ENCODE data around the gene SLC22A2.

The SLC22A2 gene

DNA sequence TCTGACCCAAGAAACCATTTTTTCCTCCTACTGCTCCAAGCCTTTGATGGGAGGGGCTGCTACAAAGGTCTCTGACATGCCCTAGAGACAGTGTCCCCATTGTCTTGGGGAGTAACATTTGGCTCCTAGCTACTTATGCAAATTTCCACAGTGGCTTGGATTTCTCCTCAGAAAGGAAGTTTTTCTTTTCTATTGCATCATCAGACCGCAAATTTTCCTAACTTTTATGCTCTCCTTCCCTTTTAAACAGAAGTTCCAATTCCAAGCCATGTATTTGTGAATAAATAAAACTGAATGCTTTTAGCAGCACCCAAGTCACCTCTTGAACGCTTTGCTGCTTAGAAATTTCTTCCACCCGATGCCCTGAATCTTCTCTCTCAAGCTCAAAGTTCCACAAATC is 51.0 kb downstream of the SLC22A2 start:
- H3K4me3 ChIP-seq (ENCODE audit: low read length in 2 of 2) = no peak overlapping the region
- H3K4me1 ChIP-seq (ENCODE audit: control insufficient read depth, insufficient read depth, low read length) = no peaks in the 10 kb centered on the region
- H3K36me3 ChIP-seq (ENCODE audit: control insufficient read depth in 2 of 2, insufficient read depth in 2 of 2, low read length in 2 of 2) = no peaks in the 10 kb centered on the region
- no peak overlapping the region for H3K27ac ChIP-seq (ENCODE audit: low read length)
- no peaks in the 10 kb centered on the region for H3K27me3 ChIP-seq (ENCODE audit: control insufficient read depth in 1 of 2, insufficient read depth in 2 of 2, low read length in 2 of 2)
- no peaks in the 10 kb centered on the region for H3K9me3 ChIP-seq (ENCODE audit: control insufficient read depth in 2 of 2, low read length in 2 of 2)
- no peak overlapping the region for H3K9ac ChIP-seq (ENCODE audit: low read length in 2 of 2)

DNA sequence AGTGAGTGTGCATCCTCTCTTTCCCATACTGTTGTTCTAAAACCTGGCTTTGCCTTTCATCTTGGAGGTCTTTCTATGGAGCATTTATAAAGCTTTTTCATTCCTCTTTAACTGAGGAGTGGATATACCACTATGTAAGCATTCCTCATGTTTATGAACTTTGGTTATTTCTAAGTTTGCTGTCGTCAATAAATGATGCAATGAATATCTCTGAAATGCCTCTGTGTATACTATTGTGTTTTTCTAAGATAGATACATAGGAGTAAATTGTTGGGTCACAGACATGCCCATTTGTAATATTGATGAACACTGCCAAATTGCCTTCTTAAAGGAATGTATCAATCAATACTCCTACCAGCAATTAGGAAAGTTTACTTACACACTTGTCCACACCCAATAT is 53.9 kb downstream of the SLC22A2 start:
- Histone ChIP-seq H3K9ac (ENCODE audit: low read length in 2 of 2) (no peak overlapping the region), H3K36me3 (ENCODE audit: control insufficient read depth in 2 of 2, insufficient read depth in 2 of 2, low read length in 2 of 2) (no peaks in the 10 kb centered on the region), H3K9me3 (ENCODE audit: control insufficient read depth in 2 of 2, low read length in 2 of 2) (no peaks in the 10 kb centered on the region), H3K4me1 (ENCODE audit: control insufficient read depth, insufficient read depth, low read length) (no peaks in the 10 kb centered on the region), H3K4me3 (ENCODE audit: low read length in 2 of 2) (no peak overlapping the region), H3K27me3 (ENCODE audit: control insufficient read depth in 1 of 2, insufficient read depth in 2 of 2, low read length in 2 of 2) (no peaks in the 10 kb centered on the region), H3K27ac (ENCODE audit: low read length) (no peak overlapping the region)

DNA sequence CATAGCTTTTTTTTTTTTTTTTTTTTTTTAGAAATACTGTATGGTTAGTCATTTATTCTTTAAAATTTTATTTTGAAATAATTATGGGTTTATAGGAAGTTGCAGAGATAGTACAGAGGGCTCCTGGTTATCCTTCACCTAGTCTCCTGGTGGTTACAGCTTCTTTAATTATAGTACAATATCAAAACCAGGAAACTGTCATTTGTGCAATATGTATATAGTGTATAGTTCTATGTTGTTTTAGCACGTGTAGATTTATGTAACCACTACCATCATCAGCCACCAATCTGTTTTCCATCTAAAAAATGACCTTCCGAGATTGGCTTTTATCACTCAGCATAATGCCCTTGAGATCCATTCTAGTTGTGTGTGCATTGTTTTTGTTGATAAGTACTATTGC is 54.7 kb downstream of the SLC22A2 start:
- H3K4me3 ChIP-seq (ENCODE audit: low read length in 2 of 2) = no peak overlapping the region
- H3K27me3 ChIP-seq (ENCODE audit: control insufficient read depth in 1 of 2, insufficient read depth in 2 of 2, low read length in 2 of 2) = no peaks in the 10 kb centered on the region
- no peak overlapping the region for H3K9ac ChIP-seq (ENCODE audit: low read length in 2 of 2)
- H3K27ac ChIP-seq (ENCODE audit: low read length) = no peak overlapping the region
- H3K4me1 ChIP-seq (ENCODE audit: control insufficient read depth, insufficient read depth, low read length) = no peaks in the 10 kb centered on the region
- no peaks in the 10 kb centered on the region for H3K9me3 ChIP-seq (ENCODE audit: control insufficient read depth in 2 of 2, low read length in 2 of 2)
- H3K36me3 ChIP-seq (ENCODE audit: control insufficient read depth in 2 of 2, insufficient read depth in 2 of 2, low read length in 2 of 2) = no peaks in the 10 kb centered on the region

DNA sequence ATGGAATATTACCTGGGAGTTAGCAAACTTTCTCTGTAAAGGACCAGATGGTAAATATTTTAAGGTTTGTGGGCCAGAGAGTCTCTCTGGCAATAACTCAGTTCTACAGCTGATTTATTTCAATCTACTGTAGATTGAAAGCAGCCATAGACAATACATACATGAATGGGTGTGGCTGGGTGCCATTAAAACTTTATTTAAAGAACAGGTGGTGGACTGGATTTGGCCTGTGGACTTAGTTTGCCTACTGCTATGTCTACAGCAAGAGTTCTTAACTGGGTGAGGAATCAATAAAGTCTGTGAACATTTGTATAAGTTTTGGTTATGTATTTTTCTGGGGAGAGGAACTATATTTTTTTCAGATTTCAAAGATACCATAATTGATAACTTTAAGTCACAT is 55.1 kb downstream of the SLC22A2 start:
- Histone ChIP-seq H3K9me3 (ENCODE audit: control insufficient read depth in 2 of 2, low read length in 2 of 2) (no peaks in the 10 kb centered on the region), H3K27me3 (ENCODE audit: control insufficient read depth in 1 of 2, insufficient read depth in 2 of 2, low read length in 2 of 2) (no peaks in the 10 kb centered on the region), H3K36me3 (ENCODE audit: control insufficient read depth in 2 of 2, insufficient read depth in 2 of 2, low read length in 2 of 2) (no peaks in the 10 kb centered on the region), H3K4me1 (ENCODE audit: control insufficient read depth, insufficient read depth, low read length) (no peaks in the 10 kb centered on the region), H3K9ac (ENCODE audit: low read length in 2 of 2) (no peak overlapping the region), H3K4me3 (ENCODE audit: low read length in 2 of 2) (no peak overlapping the region), H3K27ac (ENCODE audit: low read length) (no peak overlapping the region)

DNA sequence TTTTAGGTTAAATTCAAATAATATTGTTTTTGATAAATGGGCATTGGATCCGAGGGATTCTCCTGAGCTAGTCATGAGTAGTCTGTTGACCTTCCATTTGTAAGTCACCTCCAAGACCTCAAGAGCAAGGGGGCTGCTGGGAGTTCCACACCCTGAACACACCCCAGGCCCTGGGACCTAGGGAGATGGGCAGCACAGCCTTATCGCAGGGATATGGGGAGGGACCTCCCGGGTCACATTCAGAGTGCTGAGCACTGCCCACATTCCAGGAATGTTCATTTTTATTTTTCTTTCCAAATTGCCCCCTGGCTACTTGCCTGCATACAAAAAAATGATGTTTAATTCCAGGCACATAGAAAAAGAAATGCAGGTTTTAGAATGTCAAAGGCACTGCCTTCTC is 55.5 kb downstream of the SLC22A2 start:
- Histone ChIP-seq H3K27ac (ENCODE audit: low read length) (no peak overlapping the region), H3K4me1 (ENCODE audit: control insufficient read depth, insufficient read depth, low read length) (no peaks in the 10 kb centered on the region), H3K36me3 (ENCODE audit: control insufficient read depth in 2 of 2, insufficient read depth in 2 of 2, low read length in 2 of 2) (no peaks in the 10 kb centered on the region), H3K4me3 (ENCODE audit: low read length in 2 of 2) (no peak overlapping the region), H3K9ac (ENCODE audit: low read length in 2 of 2) (no peak overlapping the region), H3K27me3 (ENCODE audit: control insufficient read depth in 1 of 2, insufficient read depth in 2 of 2, low read length in 2 of 2) (no peaks in the 10 kb centered on the region), H3K9me3 (ENCODE audit: control insufficient read depth in 2 of 2, low read length in 2 of 2) (no peaks in the 10 kb centered on the region)

DNA sequence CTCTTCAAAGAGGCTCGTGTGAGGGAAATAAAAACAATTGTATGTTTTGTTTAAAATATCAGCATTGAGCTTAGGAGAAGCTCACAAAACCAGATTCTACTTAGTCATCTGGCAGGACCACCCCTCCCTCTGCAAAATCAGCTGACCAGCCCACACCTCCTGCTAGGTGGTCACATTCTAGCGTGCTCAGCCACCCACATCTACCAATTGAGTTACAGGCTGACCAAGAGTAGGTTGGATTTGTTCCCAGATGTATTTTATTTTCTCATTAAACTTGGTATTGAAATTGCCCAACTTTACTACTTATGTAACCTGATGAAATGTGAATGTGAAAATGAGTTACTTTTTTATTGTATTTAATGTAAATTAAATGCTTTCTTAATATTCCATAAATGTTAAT is 56.2 kb downstream of the SLC22A2 start:
- Histone ChIP-seq H3K9ac (ENCODE audit: low read length in 2 of 2) (no peak overlapping the region), H3K27me3 (ENCODE audit: control insufficient read depth in 1 of 2, insufficient read depth in 2 of 2, low read length in 2 of 2) (no peaks in the 10 kb centered on the region), H3K4me3 (ENCODE audit: low read length in 2 of 2) (no peak overlapping the region), H3K36me3 (ENCODE audit: control insufficient read depth in 2 of 2, insufficient read depth in 2 of 2, low read length in 2 of 2) (no peaks in the 10 kb centered on the region), H3K9me3 (ENCODE audit: control insufficient read depth in 2 of 2, low read length in 2 of 2) (no peaks in the 10 kb centered on the region), H3K27ac (ENCODE audit: low read length) (no peak overlapping the region), H3K4me1 (ENCODE audit: control insufficient read depth, insufficient read depth, low read length) (no peaks in the 10 kb centered on the region)

DNA sequence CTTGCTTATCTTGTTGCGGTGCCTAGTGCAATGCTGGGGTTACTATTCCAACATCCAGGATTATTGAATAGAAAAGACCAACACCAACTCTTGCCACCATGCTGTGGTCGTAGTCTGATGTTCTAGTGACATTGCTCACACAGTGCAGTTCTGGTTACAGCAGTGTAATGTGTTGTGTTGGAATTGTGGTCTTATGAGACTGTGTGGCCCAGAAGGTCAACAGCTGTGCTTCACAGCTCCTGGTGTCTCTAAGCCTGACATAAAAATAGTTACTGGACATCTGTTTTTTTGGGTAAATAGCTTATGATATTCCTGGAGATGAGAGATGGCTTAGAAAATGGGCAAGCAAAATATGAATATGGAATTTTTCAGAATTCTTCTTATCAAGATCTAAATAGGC is 57.6 kb downstream of the SLC22A2 start:
- H3K27ac ChIP-seq (ENCODE audit: low read length) = no peak overlapping the region
- no peak overlapping the region for H3K4me3 ChIP-seq (ENCODE audit: low read length in 2 of 2)
- H3K9ac ChIP-seq (ENCODE audit: low read length in 2 of 2) = no peak overlapping the region
- no peaks in the 10 kb centered on the region for H3K4me1 ChIP-seq (ENCODE audit: control insufficient read depth, insufficient read depth, low read length)
- H3K9me3 ChIP-seq (ENCODE audit: control insufficient read depth in 2 of 2, low read length in 2 of 2) = peaks cover 0 to 2% of the 10 kb centered on the region in 2 donors
- H3K27me3 ChIP-seq (ENCODE audit: control insufficient read depth in 1 of 2, insufficient read depth in 2 of 2, low read length in 2 of 2) = no peaks in the 10 kb centered on the region
- H3K36me3 ChIP-seq (ENCODE audit: control insufficient read depth in 2 of 2, insufficient read depth in 2 of 2, low read length in 2 of 2) = no peaks in the 10 kb centered on the region

DNA sequence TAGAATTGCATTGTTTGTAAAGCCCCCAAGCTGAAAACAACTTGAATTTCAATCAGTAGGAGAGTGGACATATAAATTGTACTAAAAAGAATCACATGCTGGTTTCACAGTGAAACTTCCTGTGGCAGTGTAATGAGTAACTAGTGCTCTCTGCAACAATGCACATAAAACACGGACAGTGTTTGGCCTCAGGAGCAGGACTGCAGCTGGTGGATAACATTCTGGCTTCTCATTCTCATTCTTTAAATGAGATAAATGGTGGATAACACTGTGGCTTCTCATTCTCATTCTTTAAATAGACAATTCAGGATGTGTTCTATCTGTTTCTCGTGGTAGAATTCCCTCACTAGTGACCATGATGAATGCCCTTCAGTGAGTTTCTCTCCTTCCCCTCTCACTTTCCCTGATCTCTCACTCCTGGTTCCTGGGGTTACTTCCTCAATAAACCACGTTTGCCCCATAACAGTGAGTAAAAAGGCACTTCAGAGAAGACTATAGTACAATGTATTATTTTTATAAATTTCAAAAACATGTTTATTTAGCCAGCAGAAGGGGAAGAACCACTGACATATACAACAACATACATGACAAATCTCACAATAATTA is 59.9 kb downstream of the SLC22A2 start:
- H3K27me3 ChIP-seq (ENCODE audit: control insufficient read depth in 1 of 2, insufficient read depth in 2 of 2, low read length in 2 of 2) = no peaks in the 10 kb centered on the region
- no peaks in the 10 kb centered on the region for H3K4me1 ChIP-seq (ENCODE audit: control insufficient read depth, insufficient read depth, low read length)
- peaks cover 2 to 3% of the 10 kb centered on the region in 2 donors for H3K9me3 ChIP-seq (ENCODE audit: control insufficient read depth in 2 of 2, low read length in 2 of 2)
- H3K9ac ChIP-seq (ENCODE audit: low read length in 2 of 2) = no peak overlapping the region
- H3K27ac ChIP-seq (ENCODE audit: low read length) = no peak overlapping the region
- H3K36me3 ChIP-seq (ENCODE audit: control insufficient read depth in 2 of 2, insufficient read depth in 2 of 2, low read length in 2 of 2) = no peaks in the 10 kb centered on the region
- H3K4me3 ChIP-seq (ENCODE audit: low read length in 2 of 2) = no peak overlapping the region

DNA sequence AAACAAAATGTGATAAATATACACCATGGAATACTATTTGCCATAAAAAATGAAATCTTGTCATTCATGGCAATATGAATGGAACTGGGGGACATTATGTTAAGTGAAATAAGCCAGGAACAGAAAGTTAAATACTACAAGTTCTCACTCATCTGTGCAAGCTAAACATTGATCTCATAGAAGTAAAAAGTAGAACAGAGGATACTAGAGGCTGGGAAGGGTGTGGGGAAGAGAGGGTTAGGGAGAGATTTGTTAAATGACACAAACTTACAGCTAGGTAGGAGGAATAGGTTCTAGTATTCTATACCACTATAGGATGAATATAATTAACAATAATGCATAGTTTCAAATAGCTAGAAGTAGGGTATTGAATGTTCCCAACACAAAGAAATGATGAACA is 61.0 kb downstream of the SLC22A2 start:
- Histone ChIP-seq H3K27me3 (ENCODE audit: control insufficient read depth in 1 of 2, insufficient read depth in 2 of 2, low read length in 2 of 2) (no peaks in the 10 kb centered on the region), H3K4me3 (ENCODE audit: low read length in 2 of 2) (no peak overlapping the region), H3K9ac (ENCODE audit: low read length in 2 of 2) (no peak overlapping the region), H3K9me3 (ENCODE audit: control insufficient read depth in 2 of 2, low read length in 2 of 2) (peaks cover 3 to 5% of the 10 kb centered on the region in 2 donors), H3K36me3 (ENCODE audit: control insufficient read depth in 2 of 2, insufficient read depth in 2 of 2, low read length in 2 of 2) (no peaks in the 10 kb centered on the region), H3K27ac (ENCODE audit: low read length) (no peak overlapping the region), H3K4me1 (ENCODE audit: control insufficient read depth, insufficient read depth, low read length) (no peaks in the 10 kb centered on the region)

DNA sequence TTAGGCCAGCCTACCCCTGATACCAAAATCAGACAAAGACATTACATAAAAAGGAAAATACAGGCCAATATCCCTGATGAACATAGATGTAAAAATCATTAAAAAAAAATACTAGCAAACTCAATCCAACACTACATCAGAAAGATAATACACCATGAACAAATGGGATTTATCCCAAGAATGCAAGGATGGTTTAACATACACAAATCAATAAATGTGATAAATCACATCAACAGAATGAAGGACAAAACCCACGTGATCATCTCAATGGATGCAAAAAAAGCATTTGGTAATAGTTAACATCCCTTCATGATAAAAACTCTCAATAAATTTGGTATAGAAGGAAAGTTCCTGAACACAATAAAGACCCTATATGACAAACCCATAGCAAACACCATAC is 63.8 kb downstream of the SLC22A2 start:
- Histone ChIP-seq H3K4me3 (ENCODE audit: low read length in 2 of 2) (no peak overlapping the region), H3K4me1 (ENCODE audit: control insufficient read depth, insufficient read depth, low read length) (no peaks in the 10 kb centered on the region), H3K27ac (ENCODE audit: low read length) (no peak overlapping the region), H3K27me3 (ENCODE audit: control insufficient read depth in 1 of 2, insufficient read depth in 2 of 2, low read length in 2 of 2) (no peaks in the 10 kb centered on the region), H3K9me3 (ENCODE audit: control insufficient read depth in 2 of 2, low read length in 2 of 2) (peaks cover 3 to 5% of the 10 kb centered on the region in 2 donors), H3K9ac (ENCODE audit: low read length in 2 of 2) (no peak overlapping the region), H3K36me3 (ENCODE audit: control insufficient read depth in 2 of 2, insufficient read depth in 2 of 2, low read length in 2 of 2) (no peaks in the 10 kb centered on the region)

DNA sequence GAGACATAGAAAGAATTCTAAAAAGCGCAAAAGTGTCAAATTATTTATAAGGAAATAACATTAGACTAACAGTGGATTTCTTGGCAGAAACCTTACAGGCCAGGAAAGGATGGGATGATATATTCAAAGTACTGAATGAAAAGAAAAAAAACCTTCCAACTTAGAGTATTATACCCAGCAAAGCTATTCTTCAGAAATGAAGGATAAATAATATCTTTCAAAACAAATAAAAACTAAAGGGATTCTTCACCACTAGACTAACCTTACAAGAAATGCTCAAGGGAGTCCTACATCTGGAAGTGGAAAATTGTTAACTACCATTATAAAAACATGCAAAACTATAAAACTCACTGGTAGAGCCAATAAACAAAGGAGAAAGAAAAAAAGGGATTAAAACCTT is 65.8 kb downstream of the SLC22A2 start:
- Histone ChIP-seq H3K4me1 (ENCODE audit: control insufficient read depth, insufficient read depth, low read length) (no peaks in the 10 kb centered on the region), H3K9me3 (ENCODE audit: control insufficient read depth in 2 of 2, low read length in 2 of 2) (peaks cover 3 to 5% of the 10 kb centered on the region in 2 donors), H3K9ac (ENCODE audit: low read length in 2 of 2) (no peak overlapping the region), H3K4me3 (ENCODE audit: low read length in 2 of 2) (no peak overlapping the region), H3K27me3 (ENCODE audit: control insufficient read depth in 1 of 2, insufficient read depth in 2 of 2, low read length in 2 of 2) (no peaks in the 10 kb centered on the region), H3K36me3 (ENCODE audit: control insufficient read depth in 2 of 2, insufficient read depth in 2 of 2, low read length in 2 of 2) (no peaks in the 10 kb centered on the region), H3K27ac (ENCODE audit: low read length) (no peak overlapping the region)
